ENCODE results near the gene MYL5. TPM values are rescaled to one million over a fixed set of nuclear protein-coding genes. Genes with fewer than 3 reads are reported as not detected.

MYL5 gene
- total and polyA plus RNA-seq, 2 of the 13 experiments (the other 11 are each of a cell fraction or from before 2014, with no cell fraction given), result 6.5 to 16.0 TPM

GRCh38 chr4:675036-675882 is 917 bp downstream of the MYL5 start (continued):
- TF ChIP-seq MXD3 (CRISPR knock-in tag; IDR thresholded peaks at IDR 0.05) (no peak), ZNF235 (CRISPR knock-in tag; IDR thresholded peaks at IDR 0.05; ENCODE audit: borderline replicate concordance) (0 out of 2 replicates have a peak, but pooled peaks have one; percentile 1), ZNF850 (CRISPR knock-in tag; conservative IDR thresholded peaks at IDR 0.05) (peak; percentile 2; the same call in 1 of the 2 replicates), SAFB2 (CRISPR knock-in tag; IDR thresholded peaks at IDR 0.05; ENCODE audit: borderline replicate concordance, low read depth) (no peak), ETV5 (CRISPR knock-in tag; IDR thresholded peaks at IDR 0.05; ENCODE audit: borderline replicate concordance) (0 out of 2 replicates have a peak, but pooled peaks have one; percentile 14), ZNF121 (CRISPR knock-in tag; IDR thresholded peaks at IDR 0.05) (no peak), ZFP37 (CRISPR knock-in tag; IDR thresholded peaks at IDR 0.05; ENCODE audit: borderline replicate concordance) (no peak), FOXO1 (CRISPR knock-in tag; IDR thresholded peaks at IDR 0.05) (peak; percentile 38; the same call in 1 of the 2 replicates), GATAD2A (CRISPR knock-in tag; IDR thresholded peaks at IDR 0.05) (peak; percentile 41), ZNF138 (CRISPR knock-in tag; IDR thresholded peaks at IDR 0.05; ENCODE audit: low read depth) (no peak), DPF2 (CRISPR knock-in tag; IDR thresholded peaks at IDR 0.05; ENCODE audit: borderline replicate concordance, low read depth) (no peak), SALL1 (CRISPR knock-in tag; IDR thresholded peaks at IDR 0.05) (peak; percentile 2; the same call in 1 of the 2 replicates), ZFP36 (IDR thresholded peaks at IDR 0.05; ENCODE audit: borderline replicate concordance, low read depth, low read length, partially characterized antibody) (no peak), ZNF253 (CRISPR knock-in tag; IDR thresholded peaks at IDR 0.05; ENCODE audit: borderline replicate concordance) (no peak), NR2F1 (CRISPR knock-in tag; IDR thresholded peaks at IDR 0.05) (no peak), ZBTB33 (CRISPR knock-in tag; IDR thresholded peaks at IDR 0.05) (peak; percentile 27; the same call in 1 of the 2 replicates), NFATC3 (CRISPR knock-in tag; IDR thresholded peaks at IDR 0.05) (no peak), FLYWCH1 (CRISPR knock-in tag; IDR thresholded peaks at IDR 0.05) (no peak)
- TF ChIP-seq, protein P1, sequence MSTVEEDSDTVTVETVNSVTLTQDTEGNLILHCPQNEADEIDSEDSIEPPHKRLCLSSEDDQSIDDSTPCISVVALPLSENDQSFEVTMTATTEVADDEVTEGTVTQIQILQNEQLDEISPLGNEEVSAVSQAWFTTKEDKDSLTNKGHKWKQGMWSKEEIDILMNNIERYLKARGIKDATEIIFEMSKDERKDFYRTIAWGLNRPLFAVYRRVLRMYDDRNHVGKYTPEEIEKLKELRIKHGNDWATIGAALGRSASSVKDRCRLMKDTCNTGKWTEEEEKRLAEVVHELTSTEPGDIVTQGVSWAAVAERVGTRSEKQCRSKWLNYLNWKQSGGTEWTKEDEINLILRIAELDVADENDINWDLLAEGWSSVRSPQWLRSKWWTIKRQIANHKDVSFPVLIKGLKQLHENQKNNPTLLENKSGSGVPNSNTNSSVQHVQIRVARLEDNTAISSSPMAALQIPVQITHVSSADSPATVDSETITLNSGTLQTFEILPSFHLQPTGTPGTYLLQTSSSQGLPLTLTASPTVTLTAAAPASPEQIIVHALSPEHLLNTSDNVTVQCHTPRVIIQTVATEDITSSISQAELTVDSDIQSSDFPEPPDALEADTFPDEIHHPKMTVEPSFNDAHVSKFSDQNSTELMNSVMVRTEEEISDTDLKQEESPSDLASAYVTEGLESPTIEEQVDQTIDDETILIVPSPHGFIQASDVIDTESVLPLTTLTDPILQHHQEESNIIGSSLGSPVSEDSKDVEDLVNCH (CRISPR knock-in tag; IDR thresholded peaks at IDR 0.05), result no peak
- TF ChIP-seq, protein P2, sequence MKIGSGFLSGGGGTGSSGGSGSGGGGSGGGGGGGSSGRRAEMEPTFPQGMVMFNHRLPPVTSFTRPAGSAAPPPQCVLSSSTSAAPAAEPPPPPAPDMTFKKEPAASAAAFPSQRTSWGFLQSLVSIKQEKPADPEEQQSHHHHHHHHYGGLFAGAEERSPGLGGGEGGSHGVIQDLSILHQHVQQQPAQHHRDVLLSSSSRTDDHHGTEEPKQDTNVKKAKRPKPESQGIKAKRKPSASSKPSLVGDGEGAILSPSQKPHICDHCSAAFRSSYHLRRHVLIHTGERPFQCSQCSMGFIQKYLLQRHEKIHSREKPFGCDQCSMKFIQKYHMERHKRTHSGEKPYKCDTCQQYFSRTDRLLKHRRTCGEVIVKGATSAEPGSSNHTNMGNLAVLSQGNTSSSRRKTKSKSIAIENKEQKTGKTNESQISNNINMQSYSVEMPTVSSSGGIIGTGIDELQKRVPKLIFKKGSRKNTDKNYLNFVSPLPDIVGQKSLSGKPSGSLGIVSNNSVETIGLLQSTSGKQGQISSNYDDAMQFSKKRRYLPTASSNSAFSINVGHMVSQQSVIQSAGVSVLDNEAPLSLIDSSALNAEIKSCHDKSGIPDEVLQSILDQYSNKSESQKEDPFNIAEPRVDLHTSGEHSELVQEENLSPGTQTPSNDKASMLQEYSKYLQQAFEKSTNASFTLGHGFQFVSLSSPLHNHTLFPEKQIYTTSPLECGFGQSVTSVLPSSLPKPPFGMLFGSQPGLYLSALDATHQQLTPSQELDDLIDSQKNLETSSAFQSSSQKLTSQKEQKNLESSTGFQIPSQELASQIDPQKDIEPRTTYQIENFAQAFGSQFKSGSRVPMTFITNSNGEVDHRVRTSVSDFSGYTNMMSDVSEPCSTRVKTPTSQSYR (CRISPR knock-in tag; IDR thresholded peaks at IDR 0.05; ENCODE audit: borderline replicate concordance), result no peak
- TF ChIP-seq, protein P3, sequence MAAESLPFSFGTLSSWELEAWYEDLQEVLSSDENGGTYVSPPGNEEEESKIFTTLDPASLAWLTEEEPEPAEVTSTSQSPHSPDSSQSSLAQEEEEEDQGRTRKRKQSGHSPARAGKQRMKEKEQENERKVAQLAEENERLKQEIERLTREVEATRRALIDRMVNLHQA (CRISPR knock-in tag; IDR thresholded peaks at IDR 0.05), result no peak
